H1 (cell line): ENCODE data around the gene RPL18. TPM values are rescaled to one million over a fixed set of nuclear protein-coding genes. Genes with fewer than 3 reads are reported as not detected.

ENCODE experiments used
- ATF2 ChIP-seq: IDR thresholded peaks from 2 replicates; pipeline ENCODE4 v1.6.1; 2012; ENCODE audit warnings: low read length, inconsistent platforms
- CTCF ChIP-seq, 3 experiments: IDR thresholded peaks; 1 replicate in 2 of 3; 2 replicates in 1 of 3; pipeline versions ENCODE4 v1.5.1 to v1.6.1; 2011; ENCODE audit warnings: low read length in 3 of 3, mild to moderate bottlenecking in 3 of 3, inconsistent platforms in 2 of 3, low read depth in 1 of 3, moderate library complexity in 1 of 3; ENCODE audit not compliant: insufficient read depth in 1 of 3; ENCODE audit errors: control extremely low read depth in 1 of 3
- E2F6 ChIP-seq: IDR thresholded peaks from 2 replicates; pipeline ENCODE4 v1.6.1; 2012; ENCODE audit warnings: inconsistent platforms
- JUN ChIP-seq: IDR thresholded peaks from 2 replicates; pipeline ENCODE4 v1.6.1; 2011; ENCODE audit warnings: low read depth, mild to moderate bottlenecking, improper control_type of control experiment, low read length
- RNF2 ChIP-seq: fragments of 200-900, 300-1000 bp; sonication (generic); IDR thresholded peaks from 2 replicates; pipeline ENCODE4 v1.7.1; 2016; ENCODE audit warnings: borderline replicate concordance, low read depth, mild to moderate bottlenecking, antibody characterized with exemption, low read length; ENCODE audit not compliant: poor library complexity, severe bottlenecking; ENCODE audit errors: missing control alignments
- SIX5 ChIP-seq: IDR thresholded peaks from 2 replicates; pipeline ENCODE4 v1.6.1; 2011; ENCODE audit warnings: mild to moderate bottlenecking, low read depth, low read length
- SP2 ChIP-seq: IDR thresholded peaks from 2 replicates; pipeline ENCODE4 v1.6.1; 2012; ENCODE audit warnings: mild to moderate bottlenecking, low read length, inconsistent platforms
- SUZ12 ChIP-seq: fragments of 200-600 bp; sonication (generic); IDR thresholded peaks from 2 replicates; pipeline ENCODE4 v1.6.1; 2012; ENCODE audit warnings: mild to moderate bottlenecking, inconsistent platforms, low read length, moderate library complexity, mixed read lengths
- polyA plus RNA-seq, 7 experiments: library from polyadenylated mRNA; depleted of rRNA in 3 of 7; stranded (reverse) in 5 of 7; unstranded in 2 of 7; fragments of >200 nt in 5 of 7; fragments of 200-250 nt in 2 of 7; gene quantifications; 1 replicate in 5 of 7; 2 replicates in 1 of 7; 4 replicates in 1 of 7; pipeline versions ENCODE4 v1.2.1 to v1.2.3, GENCODE V29; 2011 to 2013; ENCODE audit warnings: missing spikeins in 2 of 7, mixed read lengths in 2 of 7
- total RNA-seq: library from RNA; stranded (reverse); fragmentation: NEBNext Ultra II Directional; extraction: Animal tissue kit (Norgen Biotek cat#: 25700); gene quantifications from 2 replicates; pipeline ENCODE4 v1.2.1, GENCODE V29; 2021

The RPL18 gene
- total and polyA plus RNA-seq, 2 of the 8 experiments (the other 6 are each of a cell fraction or from before 2014, with no cell fraction given), result 1,669 to 2,789 TPM

GRCh38 chr19:48629297-48629598, 10.3 kb upstream of the RPL18 start (continued):
- TF ChIP-seq CTCF (IDR thresholded peaks at IDR 0.05; ENCODE audit: control extremely low read depth in 1 of 3, insufficient read depth in 1 of 3, low read depth in 1 of 3, low read length in 3 of 3) (no peak), SP2 (no peak), SIX5 (no peak), E2F6 (no peak), SUZ12 (no peak), JUN (no peak), ATF2 (no peak), RNF2 (no peak)
